GM12878 (cell line): ENCODE measurements around the gene RUFY3. TPM values are rescaled to one million over a fixed set of nuclear protein-coding genes. Genes with fewer than 3 reads are reported as not detected.

Source experiments
- BCL11A ChIP-seq: IDR thresholded peaks from 2 replicates; pipeline ENCODE4 v1.6.1; 2011; ENCODE audit warnings: low read depth, low read length
- E4F1 ChIP-seq: fragments of 450-650 bp; IDR thresholded peaks from 2 replicates; pipeline ENCODE4 v1.6.1; 2018; ENCODE audit warnings: borderline replicate concordance, mild to moderate bottlenecking; ENCODE audit not compliant: partially characterized antibody
- EED ChIP-seq: sonication (generic); IDR thresholded peaks from 2 replicates; pipeline ENCODE4 v1.6.1; 2016; ENCODE audit warnings: antibody characterized with exemption, low read depth
- KLF5 ChIP-seq: fragments of 450-650 bp; IDR thresholded peaks from 2 replicates; pipeline ENCODE4 v1.6.1; 2014; ENCODE audit warnings: mild to moderate bottlenecking; ENCODE audit not compliant: partially characterized antibody
- MEF2A ChIP-seq: IDR thresholded peaks from 2 replicates; pipeline ENCODE4 v1.6.1; 2011; ENCODE audit warnings: low read depth, mild to moderate bottlenecking, low read length, moderate library complexity; ENCODE audit not compliant: insufficient read depth
- MXI1 ChIP-seq: fragments of 150-350 bp; IDR thresholded peaks from 2 replicates; pipeline ENCODE4 v1.6.1; 2011; ENCODE audit warnings: low read depth, mild to moderate bottlenecking, inconsistent platforms, low read length, improper control_type of control experiment
- POLR2AphosphoS5 ChIP-seq: IDR thresholded peaks from 2 replicates; pipeline ENCODE4 v1.6.1; 2011; ENCODE audit warnings: mild to moderate bottlenecking, low read length, inconsistent platforms
- RELA ChIP-seq: fragments of 450-650 bp; IDR thresholded peaks from 2 replicates; pipeline ENCODE4 v1.8.0; 2014; ENCODE audit warnings: borderline replicate concordance; ENCODE audit not compliant: partially characterized antibody
- RFX5 ChIP-seq: IDR thresholded peaks from 2 replicates; pipeline ENCODE4 v1.6.1; 2011; ENCODE audit warnings: low read depth, low read length, improper control_type of control experiment
- YBX1 ChIP-seq: fragments of 450-650 bp; IDR thresholded peaks from 2 replicates; pipeline ENCODE4 v1.6.1; 2016; ENCODE audit warnings: antibody characterized with exemption
- polyA plus RNA-seq, 11 experiments: library from polyadenylated mRNA; depleted of rRNA in 4 of 11; unstranded in 6 of 11; stranded (reverse) in 5 of 11; fragments of >200 nt; fragmentation: Nextera tagmentation in 4 of 11; fragmentation: Illumina TruSeq in 1 of 11; extraction: Ambion mirVana in 4 of 11; extraction: Trizol in 1 of 11; gene quantifications; 1 replicate in 1 of 11; 2 replicates in 10 of 11; pipeline versions ENCODE4 v1.2.1 to v1.2.3, GENCODE V29; 2011 to 2016; ENCODE audit warnings: inconsistent platforms in 2 of 11, missing spikeins in 2 of 11, low read depth in 1 of 11
- total RNA-seq, 4 experiments: library from RNA; depleted of rRNA in 3 of 4; stranded (reverse); fragments of >200 nt in 3 of 4; fragmentation: Illumina TruSeq in 1 of 4; extraction: Trizol in 1 of 4; gene quantifications; 2 replicates each; pipeline versions ENCODE4 v1.2.1 to v1.2.3, GENCODE V29; 2013 to 2021
- TF ChIP-seq, protein P1 (sequence below): fragments of 450-650 bp; IDR thresholded peaks from 2 replicates; pipeline ENCODE4 v1.6.1; 2017; ENCODE audit warnings: mild to moderate bottlenecking, moderate library complexity
- TF ChIP-seq, protein P2 (sequence below): fragments of 450-650 bp; IDR thresholded peaks from 2 replicates; pipeline ENCODE4 v1.6.1; 2014; ENCODE audit warnings: mild to moderate bottlenecking

Gene RUFY3
- total and polyA plus RNA-seq, 10 of the 15 experiments (the other 5 are each of a cell fraction or from before 2014, with no cell fraction given), result 5.1 to 28.3 (median 13.1) TPM

DNA sequence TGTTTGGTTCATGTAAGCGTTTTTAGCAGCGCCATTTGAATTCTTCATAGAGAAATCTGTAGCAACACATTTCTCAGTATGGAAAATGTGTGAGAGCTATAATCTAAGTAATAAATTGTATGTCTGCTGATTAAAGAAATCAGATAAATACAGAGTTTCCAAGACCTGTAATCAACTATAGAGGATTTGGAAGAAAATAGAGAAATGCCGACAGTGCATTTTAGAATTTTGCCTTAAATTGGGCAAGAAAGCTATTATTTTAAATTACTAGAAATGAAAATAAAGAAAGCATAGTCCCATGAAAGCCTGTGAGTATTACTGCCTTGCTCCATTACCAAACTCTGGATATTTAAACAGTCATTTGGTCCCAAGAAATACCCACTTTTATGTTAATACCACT is 2.7 kb downstream of the RUFY3 start (continued):
- TF ChIP-seq E4F1 (no peak), MEF2A (no peak), RELA (no peak), MXI1 (no peak), POLR2AphosphoS5 (no peak), KLF5 (no peak), YBX1 (no peak), RFX5 (no peak), EED (no peak), BCL11A (no peak)
- TF ChIP-seq, protein P1, sequence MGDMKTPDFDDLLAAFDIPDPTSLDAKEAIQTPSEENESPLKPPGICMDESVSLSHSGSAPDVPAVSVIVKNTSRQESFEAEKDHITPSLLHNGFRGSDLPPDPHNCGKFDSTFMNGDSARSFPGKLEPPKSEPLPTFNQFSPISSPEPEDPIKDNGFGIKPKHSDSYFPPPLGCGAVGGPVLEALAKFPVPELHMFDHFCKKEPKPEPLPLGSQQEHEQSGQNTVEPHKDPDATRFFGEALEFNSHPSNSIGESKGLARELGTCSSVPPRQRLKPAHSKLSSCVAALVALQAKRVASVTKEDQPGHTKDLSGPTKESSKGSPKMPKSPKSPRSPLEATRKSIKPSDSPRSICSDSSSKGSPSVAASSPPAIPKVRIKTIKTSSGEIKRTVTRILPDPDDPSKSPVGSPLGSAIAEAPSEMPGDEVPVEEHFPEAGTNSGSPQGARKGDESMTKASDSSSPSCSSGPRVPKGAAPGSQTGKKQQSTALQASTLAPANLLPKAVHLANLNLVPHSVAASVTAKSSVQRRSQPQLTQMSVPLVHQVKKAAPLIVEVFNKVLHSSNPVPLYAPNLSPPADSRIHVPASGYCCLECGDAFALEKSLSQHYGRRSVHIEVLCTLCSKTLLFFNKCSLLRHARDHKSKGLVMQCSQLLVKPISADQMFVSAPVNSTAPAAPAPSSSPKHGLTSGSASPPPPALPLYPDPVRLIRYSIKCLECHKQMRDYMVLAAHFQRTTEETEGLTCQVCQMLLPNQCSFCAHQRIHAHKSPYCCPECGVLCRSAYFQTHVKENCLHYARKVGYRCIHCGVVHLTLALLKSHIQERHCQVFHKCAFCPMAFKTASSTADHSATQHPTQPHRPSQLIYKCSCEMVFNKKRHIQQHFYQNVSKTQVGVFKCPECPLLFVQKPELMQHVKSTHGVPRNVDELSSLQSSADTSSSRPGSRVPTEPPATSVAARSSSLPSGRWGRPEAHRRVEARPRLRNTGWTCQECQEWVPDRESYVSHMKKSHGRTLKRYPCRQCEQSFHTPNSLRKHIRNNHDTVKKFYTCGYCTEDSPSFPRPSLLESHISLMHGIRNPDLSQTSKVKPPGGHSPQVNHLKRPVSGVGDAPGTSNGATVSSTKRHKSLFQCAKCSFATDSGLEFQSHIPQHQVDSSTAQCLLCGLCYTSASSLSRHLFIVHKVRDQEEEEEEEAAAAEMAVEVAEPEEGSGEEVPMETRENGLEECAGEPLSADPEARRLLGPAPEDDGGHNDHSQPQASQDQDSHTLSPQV, result no peak
- TF ChIP-seq, protein P2, sequence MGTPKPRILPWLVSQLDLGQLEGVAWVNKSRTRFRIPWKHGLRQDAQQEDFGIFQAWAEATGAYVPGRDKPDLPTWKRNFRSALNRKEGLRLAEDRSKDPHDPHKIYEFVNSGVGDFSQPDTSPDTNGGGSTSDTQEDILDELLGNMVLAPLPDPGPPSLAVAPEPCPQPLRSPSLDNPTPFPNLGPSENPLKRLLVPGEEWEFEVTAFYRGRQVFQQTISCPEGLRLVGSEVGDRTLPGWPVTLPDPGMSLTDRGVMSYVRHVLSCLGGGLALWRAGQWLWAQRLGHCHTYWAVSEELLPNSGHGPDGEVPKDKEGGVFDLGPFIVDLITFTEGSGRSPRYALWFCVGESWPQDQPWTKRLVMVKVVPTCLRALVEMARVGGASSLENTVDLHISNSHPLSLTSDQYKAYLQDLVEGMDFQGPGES, result no peak
